GOT3 (cell line): ENCODE data around the gene ASPHD2.
"Not testable (repeated sequence)": the region's sequence is repeated elsewhere in the genome, so short reads cannot be mapped to it uniquely, and the experiment has no call there.

Experiments
- DNase-seq: peaks from one replicate; lab custom pipeline; 2025; ENCODE audit warnings: mixed read lengths; lab: John Stamatoyannopoulos, UW

Gene ASPHD2

GRCh38 chr22:26428515-26429457 lies at the start of gene ASPHD2:
ASPHD2 (plus strand) TSS chr22:26429260; CDS start chr22:26433616, 4,356 bp downstream.
- DNase-seq: peak; percentile 12

DNA sequence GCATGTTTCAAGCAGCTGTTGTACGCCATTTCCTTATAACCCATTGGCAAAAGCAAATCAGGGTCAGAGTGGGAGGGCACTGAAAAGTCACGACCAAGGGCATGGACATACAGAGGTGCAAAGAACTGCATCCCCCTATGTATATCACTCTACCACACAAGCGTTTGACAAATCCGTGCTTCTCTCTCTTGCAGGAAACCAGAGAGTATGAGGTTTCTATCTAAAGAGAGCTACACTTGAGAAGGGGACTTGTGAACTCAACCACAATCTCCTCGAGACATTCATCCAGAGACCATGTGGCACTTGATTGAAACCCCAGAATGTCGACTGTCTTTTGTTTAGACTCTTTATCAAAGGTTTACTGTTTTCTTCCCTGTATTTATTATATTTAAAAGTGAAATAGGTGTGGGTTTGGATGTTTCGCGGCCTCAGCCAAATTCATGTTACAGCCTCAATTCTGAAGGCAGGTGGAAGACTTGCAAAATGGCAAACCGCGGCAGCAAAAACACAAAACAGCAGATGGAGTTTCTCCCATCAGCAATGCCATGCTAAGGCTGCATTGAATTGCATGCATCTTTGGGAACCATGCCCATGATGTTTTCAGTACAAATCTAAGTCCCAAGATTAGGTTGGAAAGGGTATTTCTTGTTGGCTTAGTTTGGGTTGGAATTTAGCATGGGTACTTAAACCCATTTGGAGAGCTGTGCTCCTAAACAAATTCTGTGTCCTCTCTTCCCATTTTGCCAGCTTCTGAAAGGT lies 48.8 kb upstream of the ASPHD2 start:
- no peak for DNase-seq

DNA sequence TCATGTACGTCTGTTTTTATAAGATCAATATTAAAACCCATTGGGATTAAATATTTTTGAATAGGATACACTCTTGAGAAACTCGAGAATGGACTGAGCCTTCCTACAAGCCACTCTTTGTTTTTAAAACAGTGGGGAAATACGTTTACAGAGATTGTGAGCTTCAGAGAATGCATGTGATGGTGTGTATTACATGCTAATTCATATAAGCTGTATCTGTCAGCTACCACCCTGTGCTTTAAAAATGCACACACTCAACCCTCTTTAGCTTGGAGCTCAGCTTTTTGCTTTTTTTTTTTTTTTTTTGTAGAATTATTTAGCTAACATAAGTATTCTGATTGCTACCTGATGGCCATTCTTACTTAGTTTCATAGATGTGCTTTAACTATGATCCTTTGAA lies 46.3 kb upstream of the ASPHD2 start:
- DNase-seq: no peak

- DNase-seq: no peak
Observed at GRCh38 chr22:26383968-26384556, 45.0 kb upstream of the ASPHD2 start.

DNA sequence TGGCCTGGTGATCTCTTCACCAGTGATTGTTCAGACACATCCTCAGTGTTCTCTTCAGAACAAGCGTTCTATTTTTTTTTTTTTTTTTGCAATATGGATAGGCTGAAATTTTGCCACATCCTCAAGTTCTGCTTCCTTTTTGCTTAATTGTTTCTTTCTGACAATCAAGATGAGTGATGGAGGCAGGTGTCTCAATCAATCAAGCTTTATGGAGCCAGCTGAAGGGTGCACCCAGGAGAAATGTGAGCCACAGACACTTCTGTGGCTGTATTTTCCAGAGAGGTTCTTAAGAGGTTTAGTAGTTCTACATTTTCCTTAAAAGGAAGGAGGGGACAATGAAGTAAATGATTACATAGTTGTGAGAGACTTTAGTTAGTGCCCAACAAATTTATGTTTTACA lies 43.9 kb upstream of the ASPHD2 start:
- DNase-seq: no peak

- DNase-seq: no peak
Observed at GRCh38 chr22:26389125-26389524, 39.9 kb upstream of the ASPHD2 start.

- DNase-seq: no peak
Observed at GRCh38 chr22:26391091-26391490, 38.0 kb upstream of the ASPHD2 start.

DNA sequence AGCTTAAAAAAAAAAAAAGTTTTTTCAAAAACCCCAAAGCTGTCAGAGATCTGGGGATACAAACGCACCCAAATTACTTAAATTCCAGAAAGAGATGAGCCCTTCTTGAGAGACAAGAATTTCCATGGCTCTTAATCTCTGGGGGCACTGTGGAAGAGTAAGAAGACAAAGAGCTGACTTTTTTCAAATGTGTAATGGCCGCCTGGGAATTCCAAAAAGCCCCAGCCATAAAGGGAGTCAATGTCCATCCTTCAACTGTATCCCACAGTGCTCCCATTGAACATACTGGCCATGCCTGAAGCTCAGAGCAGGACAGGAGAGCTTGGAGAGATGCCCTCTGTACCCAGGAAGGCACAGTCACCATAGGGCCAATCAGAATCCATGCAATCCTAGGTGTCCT lies 37.4 kb upstream of the ASPHD2 start:
- no peak for DNase-seq

GRCh38 chr22:26393929-26394328 lies 35.1 kb upstream of the ASPHD2 start:
- no peak for DNase-seq

- DNase-seq: no peak
Observed at GRCh38 chr22:26394777-26395176, 34.3 kb upstream of the ASPHD2 start.

GRCh38 chr22:26395926-26396325 lies 33.1 kb upstream of the ASPHD2 start:
- DNase-seq: no peak

- DNase-seq: peak; percentile 23
Observed at GRCh38 chr22:26398741-26399153, 30.3 kb upstream of the ASPHD2 start.

DNA sequence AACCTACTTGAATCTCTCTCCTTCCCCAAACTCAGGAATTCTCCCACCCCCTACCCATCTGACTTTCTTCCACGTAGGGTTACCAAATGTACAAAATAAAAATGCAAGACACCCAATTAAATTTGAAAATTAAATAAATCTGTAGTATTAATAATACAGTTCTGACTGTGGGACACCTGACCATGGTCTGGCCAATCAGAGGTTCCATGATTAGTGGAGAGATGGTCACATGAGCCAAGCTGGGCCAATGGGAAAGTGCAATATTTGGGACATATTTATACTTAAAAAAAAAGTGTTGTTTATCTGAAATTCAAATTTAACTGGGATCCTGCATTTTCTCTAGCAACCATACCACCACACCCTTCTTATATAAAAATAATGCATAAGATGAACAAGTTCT lies 29.8 kb upstream of the ASPHD2 start:
- no peak for DNase-seq

GRCh38 chr22:26401726-26402125 lies 27.3 kb upstream of the ASPHD2 start:
- no peak for DNase-seq

GRCh38 chr22:26404851-26405421 lies 24.1 kb upstream of the ASPHD2 start:
- DNase-seq: no peak

DNA sequence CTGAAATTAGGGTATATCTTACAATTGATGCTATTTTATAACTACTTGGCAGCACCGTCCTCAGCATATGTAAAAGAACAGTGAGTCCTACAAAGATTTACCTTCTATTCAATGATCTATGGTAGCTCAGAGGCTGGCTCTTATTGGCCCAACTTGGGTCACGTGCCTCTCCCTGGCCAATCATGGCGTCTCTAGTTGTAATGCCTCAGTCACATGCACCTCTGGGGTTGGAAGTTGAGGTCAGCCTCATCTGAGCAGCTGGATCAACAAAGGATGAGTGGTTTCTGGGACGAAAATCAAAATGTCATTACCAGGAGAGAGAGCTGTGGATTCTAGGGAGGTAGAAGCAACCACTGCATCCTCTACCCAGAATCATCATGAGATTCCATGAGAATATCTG lies 22.9 kb upstream of the ASPHD2 start:
- no peak for DNase-seq

DNA sequence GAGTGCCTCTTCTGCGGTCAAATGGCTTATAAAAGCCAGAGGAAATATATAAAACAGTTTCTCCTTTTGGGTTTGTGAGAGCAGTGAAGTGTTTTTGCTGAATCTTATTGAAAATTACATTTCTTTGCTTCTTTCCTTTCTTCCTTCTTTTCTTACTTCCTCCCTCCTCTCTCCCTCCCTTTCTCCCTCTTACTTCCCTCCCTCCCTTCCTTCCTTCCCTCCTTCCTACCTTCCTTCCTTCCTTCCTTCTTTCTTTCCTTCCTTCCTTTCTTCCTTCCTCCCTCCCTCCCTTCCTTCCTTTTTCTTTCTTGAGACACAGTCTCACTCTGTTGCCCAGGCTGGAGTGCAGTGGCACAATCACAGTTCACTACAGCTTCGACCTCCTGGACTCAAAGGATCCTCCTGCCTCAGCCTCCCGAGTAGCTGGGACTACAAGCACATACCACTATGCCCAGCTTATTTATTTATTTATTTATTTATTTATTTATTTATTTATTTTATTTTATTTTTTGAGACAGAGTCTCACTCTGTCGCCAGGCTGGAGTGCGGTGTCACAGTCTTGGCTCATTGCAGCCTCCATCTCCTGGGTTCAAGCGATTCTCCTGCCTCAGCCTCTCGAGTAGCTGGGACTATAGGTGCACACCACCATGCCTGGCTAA lies 20.4 kb upstream of the ASPHD2 start:
- DNase-seq: not testable (repeated sequence)

GRCh38 chr22:26409719-26410335 lies 19.2 kb upstream of the ASPHD2 start:
- no peak for DNase-seq

DNA sequence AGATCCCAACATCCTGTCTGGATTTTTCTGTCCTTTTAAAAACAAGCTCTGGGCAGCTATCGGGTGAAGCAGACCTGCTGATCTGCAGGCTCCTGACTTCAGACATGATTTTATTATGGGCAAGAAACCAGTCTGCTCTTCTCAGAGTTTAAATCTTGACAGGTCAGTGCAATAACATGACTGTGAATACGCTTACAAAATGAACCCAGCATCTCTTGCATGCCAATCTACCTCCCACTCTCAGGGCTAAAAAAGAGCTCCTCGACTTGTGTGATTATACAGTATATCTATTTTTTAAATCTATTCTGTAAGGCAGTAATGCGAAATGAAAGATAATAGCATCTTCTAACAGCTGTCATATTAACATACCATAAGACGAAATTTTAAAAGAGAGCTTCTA lies 18.7 kb upstream of the ASPHD2 start:
- DNase-seq: no peak

DNA sequence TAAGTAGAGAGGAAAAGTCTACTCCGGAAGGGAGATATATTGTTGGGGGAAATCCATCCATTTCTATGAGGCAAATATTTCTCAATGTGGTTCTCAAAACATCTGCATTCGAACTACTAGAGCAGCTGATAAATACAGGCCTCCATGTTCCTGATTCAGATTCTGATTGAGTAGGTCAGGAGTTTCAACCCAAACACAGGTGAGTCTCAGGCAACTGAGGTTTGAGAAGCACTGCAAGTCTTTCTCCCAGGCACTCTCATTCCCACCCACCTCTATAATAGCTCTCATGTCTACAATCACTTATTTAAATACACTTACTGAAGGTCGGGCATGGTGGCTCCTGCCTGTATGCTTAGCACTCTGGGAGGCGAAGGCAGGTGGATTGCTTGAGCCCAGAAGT lies 14.7 kb upstream of the ASPHD2 start:
- no peak for DNase-seq

- DNase-seq: no peak
Observed at GRCh38 chr22:26416256-26416655, 12.8 kb upstream of the ASPHD2 start.
